22Rv1 (cell line): ENCODE measurements around the gene UBAC1.

Experiments
- H3K27ac ChIP-seq: fragments of 450-650 bp; 2 replicates; pipeline ENCODE4 v1.5.1; 2017
- CTCF ChIP-seq: fragments of 450-650 bp; IDR thresholded peaks from 2 replicates; pipeline ENCODE4 v1.5.1; 2017; ENCODE audit warnings: mild to moderate bottlenecking
- ZFX ChIP-seq: fragments of 450-650 bp; IDR thresholded peaks from 2 replicates; pipeline ENCODE4 v1.6.1; 2017; ENCODE audit warnings: antibody characterized with exemption, borderline replicate concordance

The UBAC1 gene

GRCh38 chr9:135903786-135904520 is 57.2 kb downstream of the UBAC1 start:
- TF ChIP-seq CTCF (no peak), ZFX (no peak)
- H3K27ac ChIP-seq, result no peak overlapping the region

GRCh38 chr9:135903358-135903656 is 57.9 kb downstream of the UBAC1 start:
- H3K27ac ChIP-seq, result no peak overlapping the region

GRCh38 chr9:135902655-135903357 is 58.4 kb downstream of the UBAC1 start:
- no peak overlapping the region for H3K27ac ChIP-seq
- TF ChIP-seq CTCF (no peak), ZFX (no peak)

More at GRCh38 chr9:135903358-135903656, 57.9 kb downstream of the UBAC1 start:
- no peak for TF ChIP-seq ZFX

GRCh38 chr9:135901826-135902225 is 59.3 kb downstream of the UBAC1 start:
- no peak overlapping the region for H3K27ac ChIP-seq
- TF ChIP-seq ZFX (no peak), CTCF (no peak)

GRCh38 chr9:135901031-135901758 is 60.0 kb downstream of the UBAC1 start:
- TF ChIP-seq ZFX, result no peak
- no peak overlapping the region for H3K27ac ChIP-seq

GRCh38 chr9:135898634-135899407 is 62.4 kb downstream of the UBAC1 start:
- H3K27ac ChIP-seq, result no peak overlapping the region
- TF ChIP-seq CTCF (no peak), ZFX (no peak)

- H3K27ac ChIP-seq, result no peak overlapping the region
- TF ChIP-seq ZFX (no peak), CTCF (no peak)
Observed at GRCh38 chr9:135896626-135897025, 64.5 kb downstream of the UBAC1 start.

GRCh38 chr9:135896205-135896604 is 65.0 kb downstream of the UBAC1 start:
- TF ChIP-seq ZFX (no peak), CTCF (no peak)

More at GRCh38 chr9:135896205-135896604, 65.0 kb downstream of the UBAC1 start:
- H3K27ac ChIP-seq, result no peak overlapping the region
